AML-193 (cell line): ENCODE data around the gene INVS.
"Not testable (repeated sequence)": the region's sequence is repeated elsewhere in the genome, so short reads cannot be mapped to it uniquely, and the experiment has no call there.

Source experiments
- DNase-seq, 2 experiments: peaks; one replicate each; lab custom pipeline; 2025; lab: John Stamatoyannopoulos, UW

Gene INVS

GRCh38 chr9:100083448-100084127, 15.5 kb upstream of the INVS start:
- DNase-seq = no peak

DNA sequence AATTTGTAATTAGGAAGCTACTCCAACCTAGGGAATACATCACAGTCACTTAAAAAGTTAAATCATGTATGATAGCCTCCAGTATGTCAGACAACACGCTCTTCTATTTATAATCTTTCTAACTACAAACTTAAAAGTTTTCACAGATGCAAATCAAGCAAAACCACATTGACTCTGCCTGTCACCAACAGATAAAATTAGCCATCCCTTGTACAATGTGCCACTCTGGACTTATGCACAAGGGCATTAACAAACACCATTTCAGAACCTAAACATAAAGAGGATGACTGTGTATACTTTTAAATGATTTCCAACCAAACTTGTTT, 15.0 kb upstream of the INVS start:
- DNase-seq = no peak

DNA sequence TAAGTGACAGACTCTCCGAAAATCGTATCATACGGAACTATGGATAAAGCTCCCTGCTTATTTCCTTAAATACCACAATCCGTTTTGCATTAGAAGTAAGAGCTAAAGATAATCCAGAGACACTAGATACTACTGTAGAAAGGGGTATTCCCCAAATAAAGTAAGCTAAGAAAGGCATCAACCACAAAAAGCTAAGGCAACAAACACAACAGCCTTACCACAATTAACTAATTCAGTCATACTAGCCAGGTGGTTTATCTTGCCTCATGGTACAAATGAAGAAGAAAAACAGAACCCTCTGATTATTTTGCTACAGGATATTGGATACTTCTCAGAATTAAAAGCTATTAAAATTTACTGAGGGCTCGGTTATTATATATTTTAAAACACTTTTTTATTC, 14.3 kb upstream of the INVS start:
- no peak for DNase-seq

DNA sequence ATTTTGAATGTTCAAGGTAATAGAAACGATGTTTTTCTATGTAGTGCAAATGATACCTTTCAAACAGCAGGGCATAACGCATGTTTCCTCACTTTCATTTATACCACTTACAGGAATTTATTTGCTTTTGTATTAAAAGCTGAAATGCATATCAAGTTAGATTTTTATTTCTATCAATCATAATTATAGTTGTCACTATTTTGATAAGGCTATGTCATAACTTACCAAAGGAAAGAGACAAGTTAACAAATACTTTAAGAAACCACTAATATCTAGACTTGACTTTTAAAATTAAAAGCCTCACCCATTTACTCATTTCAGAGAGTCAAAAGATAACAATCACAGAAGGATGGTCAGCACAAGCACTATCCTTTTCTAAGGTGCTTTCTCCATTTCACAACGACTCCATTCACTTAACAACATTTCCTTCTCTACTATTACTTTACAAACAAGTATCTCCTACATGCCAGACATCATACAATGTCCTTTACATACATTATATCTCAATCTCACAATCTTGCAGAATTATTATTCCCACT, 12.9 kb upstream of the INVS start:
- DNase-seq = no peak

DNA sequence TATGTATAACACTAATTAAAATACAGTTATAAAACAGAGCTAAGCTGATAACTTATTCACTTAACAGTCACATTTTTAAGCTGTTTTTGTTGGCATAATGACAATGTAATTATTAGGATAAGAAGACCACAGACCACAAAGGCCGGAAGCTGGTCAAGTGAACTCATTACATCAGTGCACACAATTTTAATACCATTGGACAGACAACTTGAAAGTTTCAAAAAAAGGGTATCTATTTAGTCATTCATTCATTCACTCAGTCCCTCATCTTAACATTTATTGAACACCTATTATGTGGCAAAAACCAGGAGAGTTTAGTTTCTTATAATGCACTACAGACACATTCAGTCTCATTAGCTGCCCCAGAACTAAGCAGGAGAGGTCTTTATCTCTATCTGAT, 11.8 kb upstream of the INVS start:
- DNase-seq = peak; percentile 55 to 76

GRCh38 chr9:100088202-100088601, 10.8 kb upstream of the INVS start:
- no peak for DNase-seq

DNA sequence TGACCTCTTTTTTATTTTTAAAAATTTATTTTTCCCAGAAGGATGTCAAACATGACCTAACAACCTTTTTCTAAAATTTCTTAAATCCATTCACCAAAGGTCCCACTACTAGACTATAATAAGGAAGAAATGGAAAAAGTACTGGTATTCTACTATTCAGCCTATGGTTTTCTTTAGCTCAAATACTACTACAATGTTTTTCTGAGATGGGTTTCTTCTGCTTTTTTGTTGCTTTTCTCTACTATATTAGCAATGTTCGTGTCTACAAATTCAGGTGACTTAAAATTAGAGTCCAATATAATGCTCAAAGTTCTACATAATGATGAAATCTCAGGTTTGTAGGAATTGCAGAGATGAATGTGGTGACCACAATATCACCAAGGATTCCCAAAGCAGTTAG, 8.2 kb upstream of the INVS start:
- DNase-seq = no peak

- DNase-seq = no peak
These were observed 7.4 kb upstream of the INVS start for GRCh38 chr9:100091650-100092049.

DNA sequence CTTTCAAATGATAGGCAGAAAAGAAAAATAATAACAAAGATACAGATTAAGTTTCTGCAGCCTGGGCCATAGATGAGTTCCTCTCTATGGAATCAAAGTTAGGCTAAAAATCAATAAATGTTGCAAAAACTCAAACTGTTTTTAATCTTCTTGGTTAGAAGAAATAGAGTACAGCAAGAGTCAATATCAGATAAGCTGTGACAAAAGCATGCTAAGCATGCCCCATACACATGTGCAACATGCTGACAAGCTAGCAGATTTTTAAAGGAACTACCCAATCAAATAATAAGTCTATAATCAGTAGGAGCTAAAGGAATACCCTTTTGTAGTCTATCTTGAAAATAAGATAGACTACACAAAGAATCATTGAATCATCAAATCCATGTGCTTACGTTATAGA, 7.0 kb upstream of the INVS start:
- DNase-seq = no peak

DNA sequence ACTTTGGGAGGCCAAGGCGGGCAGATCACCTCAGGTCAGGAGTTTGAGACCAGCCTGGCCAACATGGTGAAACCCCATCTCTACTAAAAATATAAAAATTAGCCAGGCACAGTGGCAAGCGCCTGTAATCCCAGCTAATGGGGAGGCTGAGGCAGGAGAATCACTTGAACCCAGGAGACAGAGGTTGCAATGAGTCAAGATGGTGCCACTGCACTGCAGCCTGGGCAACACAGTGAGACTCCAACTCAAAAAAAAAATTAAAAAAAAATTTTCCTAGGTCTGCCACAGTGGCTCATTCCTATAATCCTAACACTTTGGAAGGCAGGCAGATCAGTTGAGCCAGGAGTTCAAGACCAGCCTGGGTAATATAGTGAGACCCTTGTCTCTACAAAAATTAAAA, 4.6 kb upstream of the INVS start:
- DNase-seq = not testable (repeated sequence)

DNA sequence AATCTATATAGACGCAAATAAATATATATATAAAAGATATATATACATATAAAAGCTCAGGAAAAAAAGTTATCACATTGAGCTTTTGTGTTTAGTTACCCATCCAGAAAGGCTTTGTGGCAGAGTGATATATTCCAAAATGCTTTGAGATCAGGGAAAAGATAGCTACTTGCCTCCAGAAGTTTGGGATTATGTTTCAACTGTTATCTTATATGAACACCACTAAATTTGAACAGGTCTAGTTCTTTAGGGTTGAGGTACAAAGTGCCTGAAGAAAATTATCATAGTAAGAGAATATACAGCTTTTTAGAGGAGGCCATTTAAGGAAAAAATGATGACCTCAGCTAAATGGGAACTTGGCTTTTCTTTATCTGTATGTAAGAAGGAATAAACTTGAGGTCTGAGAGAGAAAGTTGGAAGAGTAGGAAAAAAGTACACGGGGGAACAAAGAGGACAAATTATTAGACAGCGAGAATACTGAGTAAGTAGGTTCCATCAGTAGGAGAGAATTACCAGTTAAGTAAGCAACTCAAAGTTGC, 2.6 kb upstream of the INVS start:
- no peak for DNase-seq

DNA sequence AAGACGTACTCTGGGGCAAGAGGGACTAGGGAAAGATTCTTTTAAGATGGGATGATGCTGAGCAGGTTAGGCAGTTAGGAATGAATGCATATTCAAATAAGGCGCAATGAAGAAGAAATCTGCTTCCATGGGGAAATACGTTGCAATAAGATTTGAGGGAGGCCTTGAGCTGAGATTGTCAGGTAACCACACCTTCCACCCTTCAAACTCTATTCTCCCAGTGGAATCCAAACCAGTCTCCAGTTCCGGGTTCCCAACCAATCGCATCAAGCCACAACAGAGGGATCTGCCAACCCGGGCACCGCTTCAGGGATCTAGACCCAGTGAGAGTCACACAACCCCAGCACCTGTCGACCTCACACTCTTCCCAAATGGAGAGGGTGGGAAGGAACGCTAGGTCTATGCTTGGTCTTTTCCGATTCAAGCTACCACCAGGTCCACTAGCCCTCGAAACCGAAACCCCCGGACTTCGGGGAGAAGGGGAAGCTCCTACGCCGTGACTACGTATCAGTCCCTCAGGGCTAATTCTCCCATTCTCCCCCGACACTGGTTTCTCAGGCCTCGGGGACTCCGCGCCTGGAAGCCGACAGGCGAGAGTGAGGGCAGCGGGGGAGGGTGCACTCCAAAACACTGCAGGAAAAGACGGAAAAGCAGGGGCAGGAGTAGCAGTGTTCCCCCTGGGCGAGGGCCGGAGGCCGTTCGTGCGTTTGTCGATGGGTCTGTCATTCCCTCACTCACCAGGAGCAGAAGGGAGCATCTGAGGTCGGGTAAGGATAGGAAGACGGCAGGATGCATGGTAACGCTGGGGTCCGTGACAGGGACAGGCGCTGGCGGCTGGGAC, 777 bp upstream of the INVS start:
- DNase-seq = peak in 1 of 2 experiments; percentile 25

- DNase-seq = no peak
These were observed 639 bp downstream of the INVS start for GRCh38 chr9:100099722-100100042.

- no peak for DNase-seq
These were observed 1.2 kb downstream of the INVS start for GRCh38 chr9:100100146-100100667.

GRCh38 chr9:100101608-100102007, 2.6 kb downstream of the INVS start:
- DNase-seq = no peak

DNA sequence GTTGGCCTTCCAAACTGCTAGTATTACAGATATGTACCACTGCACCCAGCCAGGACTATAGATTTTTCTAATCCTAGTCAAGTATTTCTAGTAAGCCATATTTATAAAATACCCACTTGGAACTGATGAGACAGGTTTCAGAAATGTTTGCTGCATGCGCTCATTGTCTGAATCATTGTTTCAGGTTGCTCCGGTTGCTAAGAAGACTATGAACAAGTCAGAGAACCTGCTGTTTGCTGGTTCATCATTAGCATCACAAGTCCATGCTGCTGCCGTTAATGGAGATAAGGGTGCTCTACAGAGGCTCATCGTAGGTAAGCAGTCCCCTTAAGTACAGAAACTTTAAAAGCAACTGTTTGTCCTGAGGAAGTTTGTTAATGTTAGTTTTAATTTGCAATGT, 5.3 kb downstream of the INVS start:
- DNase-seq = no peak

GRCh38 chr9:100105861-100106260, 6.8 kb downstream of the INVS start:
- no peak for DNase-seq

GRCh38 chr9:100106616-100107015, 7.6 kb downstream of the INVS start:
- DNase-seq = no peak

GRCh38 chr9:100108559-100108958, 9.5 kb downstream of the INVS start:
- no peak for DNase-seq

DNA sequence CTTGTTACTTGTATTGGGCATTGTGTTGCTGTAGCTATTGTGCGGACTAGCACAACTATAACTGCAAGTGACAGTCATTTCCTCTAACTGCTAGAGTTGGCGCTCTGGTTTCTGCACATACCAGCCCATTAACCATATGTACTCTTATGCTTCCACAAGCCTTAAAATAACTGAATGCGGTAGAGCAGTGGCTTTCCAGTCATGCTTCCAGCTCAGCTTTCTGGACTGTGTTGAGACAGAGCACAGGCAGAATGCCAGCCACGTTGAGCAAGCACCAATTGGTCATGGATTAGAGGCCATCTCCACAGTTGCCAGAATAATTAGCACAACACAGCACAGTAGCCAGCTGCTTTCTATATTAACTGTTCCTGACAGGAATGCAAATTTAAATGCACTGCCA, 12.2 kb downstream of the INVS start:
- peak; percentile 75 to 83 for DNase-seq

DNA sequence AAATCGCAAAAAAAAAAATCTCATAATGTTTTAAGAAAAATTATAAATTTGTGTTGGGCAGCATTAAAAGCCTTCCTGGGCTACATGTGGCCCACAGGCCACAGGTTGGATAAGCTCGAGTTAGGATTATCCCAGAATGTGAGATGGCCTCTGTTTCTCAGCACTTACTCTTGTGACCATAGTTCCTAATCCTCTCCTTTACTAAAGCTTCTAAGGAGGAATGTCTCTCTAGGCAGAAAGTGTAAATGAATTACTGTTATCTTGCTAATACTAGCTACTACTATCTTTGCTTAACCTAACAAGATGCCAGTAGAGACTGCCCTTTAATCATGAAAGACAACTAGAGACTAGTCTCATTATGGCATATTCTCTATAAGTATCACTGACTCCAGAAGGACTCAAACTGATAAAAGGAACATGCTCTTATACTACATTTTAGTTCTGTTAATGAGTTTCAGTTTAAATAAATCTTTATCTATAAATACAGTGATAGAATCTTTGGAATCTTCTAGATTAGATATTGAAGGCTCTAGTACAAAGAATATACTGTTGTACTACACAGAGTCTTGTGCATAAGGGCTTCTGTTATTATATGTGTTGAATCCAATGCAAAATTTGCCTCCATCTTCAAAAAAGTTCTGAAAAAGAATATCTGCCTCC, 13.8 kb downstream of the INVS start:
- DNase-seq = no peak

- no peak for DNase-seq
These were observed 18.3 kb downstream of the INVS start for GRCh38 chr9:100117316-100117715.

- no peak for DNase-seq
These were observed 21.2 kb downstream of the INVS start for GRCh38 chr9:100120286-100120685.
